SK-N-SH (cell line): ENCODE measurements around the gene MS4A2. TPM values are rescaled to one million over a fixed set of nuclear protein-coding genes. Genes with fewer than 3 reads are reported as not detected.

Experiments used
- CTCF ChIA-PET: fragments of 300-600, 350-600 bp; formaldehyde crosslinking; extraction: SDS; loops from one replicate; lab custom pipeline; 2021; lab: Yijun Ruan, JAX
- POLR2A ChIA-PET: fragments of 350-600 bp; sonication (Branson Sonifier 250); formaldehyde crosslinking; extraction: SDS; loops from one replicate; lab custom pipeline; 2020; ENCODE audit warnings: antibody characterized with exemption, inconsistent platforms; lab: Yijun Ruan, JAX
- DNase-seq: peaks from one replicate; pipeline ENCODE4 v3.0.0; 2012
- H2AFZ ChIP-seq: fragments of 200-600 bp; sonication (generic); 2 replicates; pipeline ENCODE4 v1.8.1; 2016; ENCODE audit warnings: antibody characterized with exemption, mild to moderate bottlenecking, low read depth
- H3F3A ChIP-seq: fragments of 200-600 bp; sonication (generic); replicated peaks from 2 replicates; pipeline ENCODE3; 2016; ENCODE audit warnings: antibody characterized with exemption, mild to moderate bottlenecking; ENCODE audit not compliant: insufficient read depth
- H3K27ac ChIP-seq, 2 experiments: fragments of 200-500 bp in 1 of 2; fragments of 200-600 bp in 1 of 2; sonication (Bioruptor generic) in 1 of 2; sonication (generic), shearing (Covaris generic) in 1 of 2; 2 replicates each; pipeline versions ENCODE4 v1.5.1 to v1.6.1; 2014 to 2016; ENCODE audit warnings: low read depth in 2 of 2, inconsistent platforms in 1 of 2, low read length in 1 of 2, mild to moderate bottlenecking in 1 of 2, mixed read lengths in 1 of 2
- H3K27me3 ChIP-seq: fragments of 200-600 bp; sonication (generic), shearing (Covaris generic); 2 replicates; pipeline ENCODE4 v1.6.1; 2016; ENCODE audit warnings: mixed run types; ENCODE audit not compliant: insufficient read depth
- H3K36me3 ChIP-seq, 2 experiments: fragments of 200-500 bp in 1 of 2; fragments of 200-600 bp in 1 of 2; sonication (Bioruptor generic) in 1 of 2; sonication (generic) in 1 of 2; replicated peaks in 1 of 2; 2 replicates each; pipeline versions ENCODE3 to v1.5.1; 2014 to 2016; ENCODE audit warnings: low read length in 1 of 2, mild to moderate bottlenecking in 1 of 2; ENCODE audit not compliant: insufficient read depth in 2 of 2, control insufficient read depth in 1 of 2
- H3K4me1 ChIP-seq, 2 experiments: fragments of 200-500 bp in 1 of 2; fragments of 200-600 bp in 1 of 2; sonication (Bioruptor generic) in 1 of 2; sonication (generic), shearing (Covaris generic) in 1 of 2; 2 replicates each; pipeline versions ENCODE4 v1.5.1 to v1.6.1; 2014 to 2016; ENCODE audit warnings: low read depth in 1 of 2, low read length in 1 of 2, mixed run types in 1 of 2; ENCODE audit not compliant: insufficient read depth in 2 of 2, control insufficient read depth in 1 of 2
- H3K4me2 ChIP-seq: fragments of 200-600 bp; sonication (generic), shearing (Covaris generic); 2 replicates; pipeline ENCODE4 v1.6.1; 2017; ENCODE audit warnings: mixed run types
- H3K4me3 ChIP-seq, 2 experiments: fragments of 200-500 bp in 1 of 2; fragments of 200-600 bp in 1 of 2; sonication (Bioruptor generic) in 1 of 2; sonication (generic), shearing (Covaris generic) in 1 of 2; 2 replicates each; pipeline versions ENCODE4 v1.5.1 to v1.8.1; 2014 to 2016; ENCODE audit warnings: low read depth in 2 of 2, inconsistent platforms in 1 of 2, low read length in 1 of 2, mild to moderate bottlenecking in 1 of 2, mixed read lengths in 1 of 2, moderate library complexity in 1 of 2
- H3K79me2 ChIP-seq: fragments of 200-600 bp; sonication (generic); 2 replicates; pipeline ENCODE4 v1.8.1; 2017; ENCODE audit warnings: mild to moderate bottlenecking; ENCODE audit not compliant: insufficient read depth
- H3K9ac ChIP-seq: fragments of 200-600 bp; sonication (generic); 2 replicates; pipeline ENCODE4 v1.6.1; 2017; ENCODE audit warnings: mixed run types
- H3K9me2 ChIP-seq: fragments of 200-600 bp; sonication (generic); 2 replicates; pipeline ENCODE4 v1.6.1; 2017; ENCODE audit warnings: mixed run types
- H3K9me3 ChIP-seq: fragments of 200-600 bp; sonication (generic); 2 replicates; pipeline ENCODE4 v1.6.1; 2017; ENCODE audit warnings: mixed run types, mild to moderate bottlenecking, moderate library complexity
- H4K20me1 ChIP-seq: fragments of 200-600 bp; sonication (generic); 2 replicates; pipeline ENCODE4 v1.6.1; 2017; ENCODE audit warnings: mild to moderate bottlenecking, mixed run types; ENCODE audit not compliant: insufficient read depth
- EP300 ChIP-seq, 2 experiments: IDR thresholded peaks; 2 replicates each; pipeline versions ENCODE4 v1.4.0 to v1.6.1; 2012; ENCODE audit warnings: borderline replicate concordance in 1 of 2, low read depth in 1 of 2, low read length in 1 of 2
- EZH2phosphoT487 ChIP-seq: fragments of 200-600 bp; sonication (generic); IDR thresholded peaks from 2 replicates; pipeline ENCODE4 v1.6.1; 2017; ENCODE audit warnings: low read depth, mixed run types, mild to moderate bottlenecking, antibody characterized with exemption, moderate library complexity, borderline replicate concordance
- FOXJ3 ChIP-seq: sonication (generic); formaldehyde crosslinking; IDR thresholded peaks from 2 replicates; pipeline ENCODE4 v1.5.1; 2020; ENCODE audit warnings: mild to moderate bottlenecking, missing genetic modification reagents
- FOXM1 ChIP-seq: IDR thresholded peaks from 2 replicates; pipeline ENCODE4 v1.4.0; 2012; ENCODE audit warnings: low read depth, mild to moderate bottlenecking
- GABPA ChIP-seq: IDR thresholded peaks from 2 replicates; pipeline ENCODE4 v1.4.0; 2012; ENCODE audit warnings: low read depth, mild to moderate bottlenecking
- NRF1 ChIP-seq: IDR thresholded peaks from 2 replicates; pipeline ENCODE4 v1.6.1; 2012; ENCODE audit warnings: low read depth, mild to moderate bottlenecking, low read length
- POLR2AphosphoS5 ChIP-seq: IDR thresholded peaks from 2 replicates; pipeline ENCODE4 v1.6.1; 2012; ENCODE audit warnings: low read depth, low read length
- RCOR1 ChIP-seq: fragments of 150-350 bp; IDR thresholded peaks from 2 replicates; pipeline ENCODE4 v1.6.1; 2017; ENCODE audit warnings: antibody characterized with exemption, low read length
- RFX5 ChIP-seq: IDR thresholded peaks from 2 replicates; pipeline ENCODE4 v1.6.1; 2012; ENCODE audit warnings: mild to moderate bottlenecking, improper control_type of control experiment, low read length
- RXRA ChIP-seq: IDR thresholded peaks from 2 replicates; pipeline ENCODE4 v1.4.0; 2012; ENCODE audit warnings: low read depth, mild to moderate bottlenecking, borderline replicate concordance
- SIN3A ChIP-seq: IDR thresholded peaks from 2 replicates; pipeline ENCODE4 v1.6.1; 2012; ENCODE audit warnings: low read depth, mild to moderate bottlenecking, low read length, moderate library complexity, borderline replicate concordance
- TAF1 ChIP-seq: IDR thresholded peaks from 2 replicates; pipeline ENCODE4 v1.6.1; 2012; ENCODE audit warnings: low read depth, mild to moderate bottlenecking, low read length, moderate library complexity, borderline replicate concordance
- TEAD4 ChIP-seq: IDR thresholded peaks from 2 replicates; pipeline ENCODE4 v1.4.0; 2012; ENCODE audit warnings: mild to moderate bottlenecking, borderline replicate concordance; ENCODE audit not compliant: insufficient read depth
- WGBS: methylation state at CpG from one replicate; pipeline ENCODE4 v1.1.6; 2017; ENCODE audit warnings: low lambda C conversion rate; 5-methylcytosine and 5-hydroxymethylcytosine counted together
- polyA plus RNA-seq, 3 experiments: library from polyadenylated mRNA; depleted of rRNA; stranded (reverse); fragments of >200 nt; gene quantifications; 2 replicates each; pipeline ENCODE4 v1.2.3, GENCODE V29; 2012
- TF ChIP-seq, protein P1 (sequence below): fragments of 200-600 bp; sonication (generic); IDR thresholded peaks from 2 replicates; pipeline ENCODE4 v1.6.1; 2017; ENCODE audit warnings: antibody characterized with exemption, mild to moderate bottlenecking, moderate library complexity
- TF ChIP-seq, protein P2 (sequence below): IDR thresholded peaks from 2 replicates; pipeline ENCODE4 v1.4.0; 2012; ENCODE audit warnings: low read depth
- TF ChIP-seq, protein P3 (sequence below): fragments of 150-350 bp; IDR thresholded peaks from 2 replicates; pipeline ENCODE4 v1.6.1; 2017; ENCODE audit warnings: antibody characterized with exemption, low read length, low read depth, borderline replicate concordance
- TF ChIP-seq, protein P4 (sequence below): IDR thresholded peaks from 2 replicates; pipeline ENCODE4 v1.4.0; 2012; ENCODE audit warnings: low read depth, borderline replicate concordance
- TF ChIP-seq, protein P5 (sequence below): IDR thresholded peaks from 2 replicates; pipeline ENCODE4; 2012

Gene MS4A2
- polyA plus RNA-seq, 1 of the 3 experiments (the other 2 are of a cell fraction): not detected

DNA sequence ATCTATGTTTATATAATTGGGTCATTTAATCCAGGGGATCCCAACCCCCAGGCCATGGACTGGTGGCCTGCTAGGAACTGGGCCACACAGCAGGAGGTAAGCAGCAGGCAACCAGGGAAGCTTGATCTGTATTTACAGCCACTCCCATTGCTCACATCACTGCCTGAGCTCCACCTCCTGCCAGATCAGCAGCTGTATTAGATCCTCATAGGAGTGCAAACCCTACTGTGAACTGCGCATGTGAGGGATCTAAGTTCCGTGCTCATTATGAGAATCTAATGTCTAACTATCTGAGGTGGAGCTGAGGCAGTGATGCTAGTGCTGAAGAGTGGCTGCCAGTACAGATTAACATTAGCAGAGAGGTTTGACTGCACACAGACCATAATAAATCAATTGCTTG, 32.8 kb downstream of the MS4A2 start:
- Histone ChIP-seq H3K9ac (no peak overlapping the region), H3K4me1 (no peaks in the 10 kb centered on the region), H2AFZ (no peak overlapping the region), H3K4me2 (no peak overlapping the region), H3F3A (no peaks in the 10 kb centered on the region), H3K9me2 (no peaks in the 10 kb centered on the region), H3K27me3 (no peaks in the 10 kb centered on the region), H3K79me2 (no peaks in the 10 kb centered on the region), H3K9me3 (no peaks in the 10 kb centered on the region), H4K20me1 (no peaks in the 10 kb centered on the region), H3K27ac (no peak overlapping the region), H3K36me3 (no peaks in the 10 kb centered on the region), H3K4me3 (no peak overlapping the region)
- ChIA-PET POLR2A (no interaction called here), CTCF (no interaction called here)
- no peak for DNase-seq
- WGBS: 45% methylated on average over 2 of the region's 2 CpGs
- TF ChIP-seq RXRA (no peak), POLR2AphosphoS5 (no peak), EZH2phosphoT487 (no peak)
- TF ChIP-seq, protein P1, sequence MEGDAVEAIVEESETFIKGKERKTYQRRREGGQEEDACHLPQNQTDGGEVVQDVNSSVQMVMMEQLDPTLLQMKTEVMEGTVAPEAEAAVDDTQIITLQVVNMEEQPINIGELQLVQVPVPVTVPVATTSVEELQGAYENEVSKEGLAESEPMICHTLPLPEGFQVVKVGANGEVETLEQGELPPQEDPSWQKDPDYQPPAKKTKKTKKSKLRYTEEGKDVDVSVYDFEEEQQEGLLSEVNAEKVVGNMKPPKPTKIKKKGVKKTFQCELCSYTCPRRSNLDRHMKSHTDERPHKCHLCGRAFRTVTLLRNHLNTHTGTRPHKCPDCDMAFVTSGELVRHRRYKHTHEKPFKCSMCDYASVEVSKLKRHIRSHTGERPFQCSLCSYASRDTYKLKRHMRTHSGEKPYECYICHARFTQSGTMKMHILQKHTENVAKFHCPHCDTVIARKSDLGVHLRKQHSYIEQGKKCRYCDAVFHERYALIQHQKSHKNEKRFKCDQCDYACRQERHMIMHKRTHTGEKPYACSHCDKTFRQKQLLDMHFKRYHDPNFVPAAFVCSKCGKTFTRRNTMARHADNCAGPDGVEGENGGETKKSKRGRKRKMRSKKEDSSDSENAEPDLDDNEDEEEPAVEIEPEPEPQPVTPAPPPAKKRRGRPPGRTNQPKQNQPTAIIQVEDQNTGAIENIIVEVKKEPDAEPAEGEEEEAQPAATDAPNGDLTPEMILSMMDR: no peak
- TF ChIP-seq, protein P2, sequence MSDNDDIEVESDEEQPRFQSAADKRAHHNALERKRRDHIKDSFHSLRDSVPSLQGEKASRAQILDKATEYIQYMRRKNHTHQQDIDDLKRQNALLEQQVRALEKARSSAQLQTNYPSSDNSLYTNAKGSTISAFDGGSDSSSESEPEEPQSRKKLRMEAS: no peak

DNA sequence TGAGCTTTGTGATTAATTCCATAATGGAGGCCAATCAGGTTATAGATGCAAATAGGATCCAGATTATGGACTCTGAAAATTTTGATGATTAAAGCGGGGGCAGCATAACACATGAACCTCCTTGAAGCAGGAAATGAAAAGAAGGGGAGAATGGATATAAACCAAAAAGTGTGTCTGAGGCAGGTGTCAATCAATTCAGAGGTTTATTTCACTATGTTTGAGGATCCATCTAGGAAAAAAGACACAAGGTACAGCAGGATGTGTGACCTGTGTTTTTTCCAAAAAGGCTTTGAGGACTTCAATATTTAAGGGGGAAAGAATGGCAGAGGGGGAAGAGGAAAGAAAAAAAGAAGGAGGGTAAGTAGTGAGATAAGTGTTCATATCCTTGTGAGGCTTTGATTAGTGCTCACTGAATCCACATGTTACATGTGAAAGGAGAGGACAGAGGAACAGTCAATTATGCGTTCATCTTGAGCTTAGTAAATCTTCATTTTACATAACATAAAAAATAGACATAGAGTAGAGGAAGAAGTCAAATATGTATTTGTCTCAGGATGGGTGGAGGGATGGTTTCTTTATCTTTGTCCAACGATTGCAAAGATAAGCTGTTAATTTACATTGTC, 34.1 kb downstream of the MS4A2 start:
- Histone ChIP-seq H3K9me3 (no peaks in the 10 kb centered on the region), H3K9ac (no peak overlapping the region), H3K4me3 (no peak overlapping the region), H3K27ac (no peak overlapping the region), H3K27me3 (no peaks in the 10 kb centered on the region)
- WGBS: 10% methylated on average over 3 of the region's 3 CpGs
- ChIA-PET CTCF (no interaction called here), POLR2A (no interaction called here)
- no peak for TF ChIP-seq FOXJ3 (CRISPR knock-in tag)
- TF ChIP-seq TAF1: no peak
- TF ChIP-seq, protein P3, sequence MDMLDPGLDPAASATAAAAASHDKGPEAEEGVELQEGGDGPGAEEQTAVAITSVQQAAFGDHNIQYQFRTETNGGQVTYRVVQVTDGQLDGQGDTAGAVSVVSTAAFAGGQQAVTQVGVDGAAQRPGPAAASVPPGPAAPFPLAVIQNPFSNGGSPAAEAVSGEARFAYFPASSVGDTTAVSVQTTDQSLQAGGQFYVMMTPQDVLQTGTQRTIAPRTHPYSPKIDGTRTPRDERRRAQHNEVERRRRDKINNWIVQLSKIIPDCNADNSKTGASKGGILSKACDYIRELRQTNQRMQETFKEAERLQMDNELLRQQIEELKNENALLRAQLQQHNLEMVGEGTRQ: no peak
- TF ChIP-seq FOXM1: no peak
- no peak for TF ChIP-seq SIN3A
- no peak for TF ChIP-seq NRF1
- TF ChIP-seq RXRA: no peak
- TF ChIP-seq RCOR1: no peak
- no peak for TF ChIP-seq TEAD4
- TF ChIP-seq EP300 (IDR thresholded peaks at IDR 0.05; ENCODE audit: borderline replicate concordance in 1 of 2, low read depth in 1 of 2, low read length in 1 of 2): no peak
- no peak for TF ChIP-seq GABPA
- TF ChIP-seq, protein P4, sequence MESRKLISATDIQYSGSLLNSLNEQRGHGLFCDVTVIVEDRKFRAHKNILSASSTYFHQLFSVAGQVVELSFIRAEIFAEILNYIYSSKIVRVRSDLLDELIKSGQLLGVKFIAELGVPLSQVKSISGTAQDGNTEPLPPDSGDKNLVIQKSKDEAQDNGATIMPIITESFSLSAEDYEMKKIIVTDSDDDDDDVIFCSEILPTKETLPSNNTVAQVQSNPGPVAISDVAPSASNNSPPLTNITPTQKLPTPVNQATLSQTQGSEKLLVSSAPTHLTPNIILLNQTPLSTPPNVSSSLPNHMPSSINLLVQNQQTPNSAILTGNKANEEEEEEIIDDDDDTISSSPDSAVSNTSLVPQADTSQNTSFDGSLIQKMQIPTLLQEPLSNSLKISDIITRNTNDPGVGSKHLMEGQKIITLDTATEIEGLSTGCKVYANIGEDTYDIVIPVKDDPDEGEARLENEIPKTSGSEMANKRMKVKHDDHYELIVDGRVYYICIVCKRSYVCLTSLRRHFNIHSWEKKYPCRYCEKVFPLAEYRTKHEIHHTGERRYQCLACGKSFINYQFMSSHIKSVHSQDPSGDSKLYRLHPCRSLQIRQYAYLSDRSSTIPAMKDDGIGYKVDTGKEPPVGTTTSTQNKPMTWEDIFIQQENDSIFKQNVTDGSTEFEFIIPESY: no peak
- TF ChIP-seq, protein P5, sequence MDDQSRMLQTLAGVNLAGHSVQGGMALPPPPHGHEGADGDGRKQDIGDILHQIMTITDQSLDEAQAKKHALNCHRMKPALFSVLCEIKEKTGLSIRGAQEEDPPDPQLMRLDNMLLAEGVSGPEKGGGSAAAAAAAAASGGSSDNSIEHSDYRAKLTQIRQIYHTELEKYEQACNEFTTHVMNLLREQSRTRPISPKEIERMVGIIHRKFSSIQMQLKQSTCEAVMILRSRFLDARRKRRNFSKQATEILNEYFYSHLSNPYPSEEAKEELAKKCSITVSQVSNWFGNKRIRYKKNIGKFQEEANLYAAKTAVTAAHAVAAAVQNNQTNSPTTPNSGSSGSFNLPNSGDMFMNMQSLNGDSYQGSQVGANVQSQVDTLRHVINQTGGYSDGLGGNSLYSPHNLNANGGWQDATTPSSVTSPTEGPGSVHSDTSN: no peak
- no peak for TF ChIP-seq RFX5
- TF ChIP-seq EZH2phosphoT487: no peak
- TF ChIP-seq, all 33 proteins: peak for 0
- Histone ChIP-seq H3F3A (no peaks in the 10 kb centered on the region), H3K79me2 (no peaks in the 10 kb centered on the region), H3K9me2 (no peaks in the 10 kb centered on the region), H3K36me3 (no peaks in the 10 kb centered on the region), H3K4me1 (no peaks in the 10 kb centered on the region), H3K4me2 (no peak overlapping the region), H2AFZ (no peak overlapping the region), H4K20me1 (no peaks in the 10 kb centered on the region)
- no peak for DNase-seq
